ENCODE measurements around the gene AGBL1.

The AGBL1 gene

DNA sequence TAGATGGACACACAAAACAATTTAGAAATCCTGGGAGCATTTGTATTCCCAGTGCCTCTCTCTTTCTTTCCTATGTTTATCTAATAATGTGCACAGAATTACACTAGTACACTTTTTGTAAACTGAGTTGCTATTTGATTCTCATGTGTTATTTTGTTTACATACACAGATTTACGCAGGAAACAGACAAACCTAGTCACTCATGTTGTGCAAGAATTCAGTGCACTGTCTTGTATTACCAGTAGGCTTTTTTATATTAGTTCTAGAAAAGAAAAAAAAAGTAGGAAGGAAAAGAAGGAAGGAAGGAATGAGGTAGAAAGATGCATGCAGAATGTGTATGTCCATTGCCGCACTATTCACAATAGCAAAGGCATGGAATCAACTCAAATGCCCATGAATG is 257.4 kb downstream of the AGBL1 start:
- no peak for TF ChIP-seq CTCF (IDR thresholded peaks at IDR 0.05)
- H3K9me3 Mint-ChIP-seq: no peaks in the 10 kb centered on the region
- H3K27me3 Mint-ChIP-seq (ENCODE audit: low read depth, poor library complexity): peaks cover 7% of the 10 kb centered on the region
- no peaks in the 10 kb centered on the region for H3K4me1 Mint-ChIP-seq
- H3K36me3 Mint-ChIP-seq (ENCODE audit: low read depth): no peaks in the 10 kb centered on the region
- no peak overlapping the region for H3K4me3 Mint-ChIP-seq
- no peak overlapping the region for H3K27ac Mint-ChIP-seq
- DNase-seq: no peak

GRCh38 chr15:86347245-86347644 is 267.6 kb downstream of the AGBL1 start:
- H3K27me3 Mint-ChIP-seq (ENCODE audit: low read depth, poor library complexity): peaks cover 9% of the 10 kb centered on the region

DNA sequence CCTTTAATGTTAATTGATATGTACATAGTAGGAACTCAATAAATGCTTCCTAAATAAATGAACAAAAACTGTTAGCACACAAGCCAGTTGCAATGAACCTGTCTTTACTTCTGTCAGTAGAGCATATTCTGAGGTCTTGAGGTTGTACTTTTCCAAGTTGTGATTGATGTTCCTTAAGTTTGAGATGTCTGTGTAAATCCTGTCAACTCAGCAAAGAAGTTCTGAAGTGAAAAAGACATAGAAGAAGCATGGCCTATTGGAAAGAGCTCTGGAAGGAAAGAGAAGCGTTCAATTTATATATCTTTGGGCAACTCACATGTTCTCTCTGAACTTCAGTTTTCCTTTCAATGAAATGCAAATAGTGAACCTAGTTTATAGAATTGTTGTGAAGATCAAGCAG is 269.9 kb downstream of the AGBL1 start:
- Mint-ChIP-seq H3K4me3 (no peak overlapping the region), H3K27me3 (ENCODE audit: low read depth, poor library complexity) (peaks cover 3% of the 10 kb centered on the region), H3K36me3 (ENCODE audit: low read depth) (no peaks in the 10 kb centered on the region), H3K9me3 (no peaks in the 10 kb centered on the region), H3K4me1 (no peaks in the 10 kb centered on the region), H3K27ac (no peak overlapping the region)
- no peak for TF ChIP-seq CTCF (IDR thresholded peaks at IDR 0.05)
- no peak for DNase-seq

More at GRCh38 chr15:86347245-86347644, 267.6 kb downstream of the AGBL1 start:
- H3K27ac Mint-ChIP-seq: no peak overlapping the region
- no peak overlapping the region for H3K4me3 Mint-ChIP-seq
- no peak for TF ChIP-seq CTCF (IDR thresholded peaks at IDR 0.05)
- no peak for DNase-seq
- no peaks in the 10 kb centered on the region for H3K4me1 Mint-ChIP-seq
- no peaks in the 10 kb centered on the region for H3K9me3 Mint-ChIP-seq
- no peaks in the 10 kb centered on the region for H3K36me3 Mint-ChIP-seq (ENCODE audit: low read depth)

DNA sequence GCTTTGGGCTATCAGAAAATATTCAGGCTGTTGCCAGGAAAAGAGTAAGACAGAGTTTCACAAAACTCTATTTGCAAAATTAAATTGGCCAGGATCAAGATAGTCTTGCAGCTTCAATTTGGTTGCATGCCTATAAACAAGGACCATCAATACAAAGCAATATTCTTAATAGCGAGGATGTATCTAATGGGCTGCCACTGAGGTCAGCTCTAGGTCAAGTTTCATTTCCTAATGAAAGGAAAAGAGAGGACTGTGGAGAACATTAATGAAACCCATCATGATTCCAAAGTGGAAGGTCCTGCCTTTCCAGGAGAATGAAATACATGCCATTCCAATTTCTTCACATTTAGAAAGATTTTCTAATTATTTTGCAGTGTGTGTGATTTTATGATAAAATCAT is 273.5 kb downstream of the AGBL1 start:
- Mint-ChIP-seq H3K9me3 (no peaks in the 10 kb centered on the region), H3K27ac (no peak overlapping the region), H3K4me3 (no peak overlapping the region), H3K27me3 (ENCODE audit: low read depth, poor library complexity) (peaks cover 4% of the 10 kb centered on the region), H3K4me1 (no peaks in the 10 kb centered on the region), H3K36me3 (ENCODE audit: low read depth) (no peaks in the 10 kb centered on the region)
- DNase-seq: no peak
- TF ChIP-seq CTCF (IDR thresholded peaks at IDR 0.05): no peak

GRCh38 chr15:86355361-86355760 is 275.7 kb downstream of the AGBL1 start:
- Mint-ChIP-seq H3K4me1 (no peaks in the 10 kb centered on the region), H3K27ac (no peak overlapping the region), H3K36me3 (ENCODE audit: low read depth) (no peaks in the 10 kb centered on the region), H3K9me3 (no peaks in the 10 kb centered on the region), H3K4me3 (no peak overlapping the region), H3K27me3 (ENCODE audit: low read depth, poor library complexity) (peaks cover 8% of the 10 kb centered on the region)
- no peak for DNase-seq
- TF ChIP-seq CTCF (IDR thresholded peaks at IDR 0.05): no peak

GRCh38 chr15:86355801-86356200 is 276.1 kb downstream of the AGBL1 start:
- Mint-ChIP-seq H3K36me3 (ENCODE audit: low read depth) (no peaks in the 10 kb centered on the region), H3K4me1 (no peaks in the 10 kb centered on the region), H3K9me3 (no peaks in the 10 kb centered on the region), H3K27me3 (ENCODE audit: low read depth, poor library complexity) (peaks cover 8% of the 10 kb centered on the region), H3K27ac (no peak overlapping the region), H3K4me3 (no peak overlapping the region)
- TF ChIP-seq CTCF (IDR thresholded peaks at IDR 0.05): no peak
- peak; percentile 19 for DNase-seq

Measured in nephron progenitor cell (in vitro differentiated cells).